HG03439 (cell line): ENCODE results near the gene PTP4A1.
"Not testable (repeated sequence)": the region's sequence is repeated elsewhere in the genome, so short reads cannot be mapped to it uniquely, and the experiment has no call there.

Experiments
- ATAC-seq: cut with Tn5 transposase; IDR thresholded peaks from one replicate; pipeline ENCODE4 v1.9.1; 2021; ENCODE audit warnings: mild to moderate bottlenecking, moderate library complexity; ENCODE audit not compliant: unreplicated experiment

The PTP4A1 gene

GRCh38 chr6:63581355-63582013 lies 9.2 kb downstream of the PTP4A1 start:
- ATAC-seq = no peak

- ATAC-seq = no peak
Measured at GRCh38 chr6:63582579-63583231, 10.4 kb downstream of the PTP4A1 start.

GRCh38 chr6:63584125-63584514 lies 11.8 kb downstream of the PTP4A1 start:
- ATAC-seq = no peak

GRCh38 chr6:63584566-63584965 lies 12.3 kb downstream of the PTP4A1 start:
- no peak for ATAC-seq

GRCh38 chr6:63585652-63586051 lies 13.4 kb downstream of the PTP4A1 start:
- ATAC-seq = not testable (repeated sequence)

- no peak for ATAC-seq
Measured at GRCh38 chr6:63589952-63590411, 17.7 kb downstream of the PTP4A1 start.

- no peak for ATAC-seq
Measured at GRCh38 chr6:63592886-63593285, 20.6 kb downstream of the PTP4A1 start.

GRCh38 chr6:63597141-63598048 lies 25.1 kb downstream of the PTP4A1 start:
- ATAC-seq = no peak

GRCh38 chr6:63598049-63599036 lies 26.1 kb downstream of the PTP4A1 start:
- ATAC-seq = peak; percentile 100

GRCh38 chr6:63599243-63599642 lies 27.0 kb downstream of the PTP4A1 start:
- no peak for ATAC-seq

GRCh38 chr6:63600136-63600535 lies 27.9 kb downstream of the PTP4A1 start:
- ATAC-seq = no peak

- no peak for ATAC-seq
Measured at GRCh38 chr6:63609231-63609630, 37.0 kb downstream of the PTP4A1 start.

GRCh38 chr6:63610944-63611343 lies 38.7 kb downstream of the PTP4A1 start:
- ATAC-seq = no peak

GRCh38 chr6:63611560-63611959 lies 39.3 kb downstream of the PTP4A1 start:
- ATAC-seq = no peak

- ATAC-seq = no peak
Measured at GRCh38 chr6:63615590-63615989, 43.3 kb downstream of the PTP4A1 start.
